Natural killer cell treated with Interleukin-12 subunit alpha and Interleukin-12 subunit beta and Interleukin-15 and Interleukin-18, amount 100 ng/mL, for 72 hours (primary cell): ENCODE results near the gene MYT1. TPM values are rescaled to one million over a fixed set of nuclear protein-coding genes. Genes with fewer than 3 reads are reported as not detected.

Source experiments
- ATAC-seq, 2 donors: fragments of 150-1000 bp; cut with Tn5 transposase in 1 of 2; sonication (Bioruptor Pico), chemical (Tn5 transposase) in 1 of 2; 2 replicates each; pipeline ENCODE4 v1.10.0; 2021
- DNase-seq: peaks from one replicate; pipeline ENCODE4 v3.0.0; 2022; ENCODE audit warnings: low spot score
- H3K27ac Mint-ChIP-seq, 2 donors: 1 replicate in 1 of 2; 2 replicates in 1 of 2; pipeline ENCODE4 v1.8.0; 2022; ENCODE audit warnings: mixed read lengths in 2 of 2, mild to moderate bottlenecking in 1 of 2, moderate library complexity in 1 of 2
- H3K27me3 Mint-ChIP-seq, 2 donors: 1 replicate in 1 of 2; 2 replicates in 1 of 2; pipeline ENCODE4 v1.8.0; 2022; ENCODE audit warnings: mixed read lengths in 2 of 2
- H3K36me3 Mint-ChIP-seq: one replicate; pipeline ENCODE4 v1.8.0; 2022; ENCODE audit warnings: mixed read lengths
- H3K4me1 Mint-ChIP-seq, 2 donors: 1 replicate in 1 of 2; 2 replicates in 1 of 2; pipeline ENCODE4 v1.8.0; 2022; ENCODE audit warnings: low read depth in 2 of 2, mixed read lengths in 2 of 2, mild to moderate bottlenecking in 1 of 2
- H3K4me3 Mint-ChIP-seq: one replicate; pipeline ENCODE4 v1.8.0; 2022; ENCODE audit warnings: mixed read lengths
- H3K9me3 Mint-ChIP-seq: 2 replicates; pipeline ENCODE4 v1.8.0; 2022; ENCODE audit warnings: mixed read lengths
- total RNA-seq, 2 donors: library from RNA; stranded (reverse); gene quantifications; one replicate each; pipeline ENCODE4 v1.2.3, GENCODE V29; 2022

MYT1 gene
- total RNA-seq, 2 donors from 2014 or later, result not detected

DNA sequence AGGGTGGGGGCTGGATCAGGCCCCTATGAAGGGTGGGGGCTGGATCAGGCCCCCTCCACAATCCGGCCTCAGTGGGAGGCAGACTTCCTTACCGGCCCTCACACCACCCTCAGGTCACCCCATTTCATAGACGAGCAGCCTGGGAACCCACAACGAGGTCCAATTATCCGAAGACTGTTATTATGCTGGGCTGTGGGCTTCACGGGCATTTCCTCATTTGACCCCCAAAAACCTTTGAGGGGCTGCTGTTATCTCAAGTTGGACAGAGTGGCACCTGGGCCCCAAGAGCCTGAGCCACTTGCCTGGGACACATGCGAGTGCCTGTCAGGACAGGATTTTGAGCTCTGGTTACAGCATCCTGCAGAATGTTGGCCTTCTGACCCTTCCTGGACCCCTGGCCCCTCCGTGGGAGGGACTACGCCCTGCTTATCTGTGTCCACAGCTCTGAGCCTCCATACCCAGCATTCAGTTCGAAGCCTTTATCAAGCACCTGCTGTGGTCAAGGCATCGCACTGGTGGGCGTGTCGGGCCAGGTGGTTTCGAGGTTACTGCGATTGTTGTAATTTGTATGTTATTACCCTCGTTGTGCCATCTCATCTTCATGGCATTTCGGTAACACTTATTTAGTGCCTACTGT, 56.8 kb downstream of the MYT1 start:
- Mint-ChIP-seq H3K27ac (no peak overlapping the region), H3K36me3 (no peaks in the 10 kb centered on the region), H3K27me3 (peaks cover 0 to 2% of the 10 kb centered on the region in 2 donors), H3K9me3 (no peaks in the 10 kb centered on the region), H3K4me3 (no peak overlapping the region), H3K4me1 (peaks cover 4 to 5% of the 10 kb centered on the region in 2 donors)
- ATAC-seq (no peak), DNase-seq (no peak)

DNA sequence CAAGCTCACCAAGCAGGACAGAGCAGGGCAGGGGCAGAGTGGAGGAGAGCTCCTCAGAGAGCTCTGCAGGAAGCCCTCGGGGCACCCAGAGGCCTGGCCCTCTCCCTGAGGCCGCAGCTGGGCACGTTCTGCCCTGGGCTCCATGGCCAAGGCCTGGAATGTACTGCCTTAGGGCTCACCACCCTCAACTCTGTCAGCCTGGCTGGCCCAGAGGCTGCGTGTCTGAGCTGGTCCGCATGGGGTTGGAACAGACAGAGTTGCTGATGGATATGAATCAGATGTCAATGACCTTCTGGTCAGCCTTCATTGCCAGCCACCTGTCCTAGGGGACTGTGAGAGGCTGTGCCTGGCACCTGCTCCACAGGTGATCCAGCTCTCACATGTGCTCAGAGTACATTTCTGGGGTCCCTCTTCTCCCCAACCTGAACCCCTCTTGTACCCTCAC, 58.1 kb downstream of the MYT1 start:
- Mint-ChIP-seq H3K4me1 (peaks cover 4 to 5% of the 10 kb centered on the region in 2 donors), H3K27me3 (peaks cover 0 to 2% of the 10 kb centered on the region in 2 donors), H3K27ac (no peak overlapping the region), H3K4me3 (no peak overlapping the region), H3K36me3 (no peaks in the 10 kb centered on the region), H3K9me3 (no peaks in the 10 kb centered on the region)
- DNase-seq (no peak), ATAC-seq (no peak)

DNA sequence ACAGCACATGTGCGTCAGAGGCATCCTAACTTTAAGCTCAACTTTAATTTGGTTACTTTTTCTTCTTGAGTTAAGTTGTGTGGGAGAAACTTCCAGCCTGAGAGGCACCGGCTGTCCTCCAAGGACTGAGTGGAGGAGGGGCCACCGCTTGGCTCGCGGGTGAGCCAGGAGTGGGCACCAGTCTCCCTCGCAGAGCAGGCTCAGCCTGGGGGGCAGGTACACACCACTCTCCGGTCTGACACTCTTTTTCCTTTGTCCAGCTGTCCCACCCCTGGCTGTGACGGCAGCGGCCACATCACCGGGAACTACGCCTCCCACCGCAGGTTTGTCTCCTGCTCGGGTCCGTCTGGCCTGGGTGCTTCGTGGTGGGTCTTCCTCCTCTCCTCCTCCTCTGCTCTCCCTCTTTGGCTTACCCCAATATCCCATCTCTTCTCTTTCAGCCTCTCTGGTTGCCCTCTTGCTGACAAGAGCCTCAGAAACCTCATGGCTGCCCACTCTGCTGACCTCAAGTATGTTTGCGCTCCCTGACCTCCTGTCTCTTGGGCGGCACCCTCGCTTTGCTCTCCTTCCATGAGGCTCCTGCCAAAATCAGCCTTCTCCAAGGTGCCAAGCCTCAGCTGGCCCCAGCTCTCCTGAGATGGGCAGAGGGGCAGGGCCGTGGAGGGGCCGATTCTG, 58.7 kb downstream of the MYT1 start:
- peaks cover 4 to 5% of the 10 kb centered on the region in 2 donors for H3K4me1 Mint-ChIP-seq
- DNase-seq (no peak), ATAC-seq (no peak)
- peaks cover 0 to 3% of the 10 kb centered on the region in 2 donors for H3K27me3 Mint-ChIP-seq
- H3K27ac Mint-ChIP-seq, result no peak overlapping the region
- no peaks in the 10 kb centered on the region for H3K36me3 Mint-ChIP-seq
- no peaks in the 10 kb centered on the region for H3K9me3 Mint-ChIP-seq
- no peak overlapping the region for H3K4me3 Mint-ChIP-seq

GRCh38 chr20:64223526-64224067, 59.3 kb downstream of the MYT1 start:
- DNase-seq (no peak), ATAC-seq (no peak)
- no peak overlapping the region for H3K4me3 Mint-ChIP-seq
- peaks cover 4 to 5% of the 10 kb centered on the region in 2 donors for H3K4me1 Mint-ChIP-seq
- no peaks in the 10 kb centered on the region for H3K36me3 Mint-ChIP-seq
- H3K27me3 Mint-ChIP-seq, result peaks cover 0 to 6% of the 10 kb centered on the region in 2 donors
- H3K9me3 Mint-ChIP-seq, result no peaks in the 10 kb centered on the region
- no peak overlapping the region for H3K27ac Mint-ChIP-seq

DNA sequence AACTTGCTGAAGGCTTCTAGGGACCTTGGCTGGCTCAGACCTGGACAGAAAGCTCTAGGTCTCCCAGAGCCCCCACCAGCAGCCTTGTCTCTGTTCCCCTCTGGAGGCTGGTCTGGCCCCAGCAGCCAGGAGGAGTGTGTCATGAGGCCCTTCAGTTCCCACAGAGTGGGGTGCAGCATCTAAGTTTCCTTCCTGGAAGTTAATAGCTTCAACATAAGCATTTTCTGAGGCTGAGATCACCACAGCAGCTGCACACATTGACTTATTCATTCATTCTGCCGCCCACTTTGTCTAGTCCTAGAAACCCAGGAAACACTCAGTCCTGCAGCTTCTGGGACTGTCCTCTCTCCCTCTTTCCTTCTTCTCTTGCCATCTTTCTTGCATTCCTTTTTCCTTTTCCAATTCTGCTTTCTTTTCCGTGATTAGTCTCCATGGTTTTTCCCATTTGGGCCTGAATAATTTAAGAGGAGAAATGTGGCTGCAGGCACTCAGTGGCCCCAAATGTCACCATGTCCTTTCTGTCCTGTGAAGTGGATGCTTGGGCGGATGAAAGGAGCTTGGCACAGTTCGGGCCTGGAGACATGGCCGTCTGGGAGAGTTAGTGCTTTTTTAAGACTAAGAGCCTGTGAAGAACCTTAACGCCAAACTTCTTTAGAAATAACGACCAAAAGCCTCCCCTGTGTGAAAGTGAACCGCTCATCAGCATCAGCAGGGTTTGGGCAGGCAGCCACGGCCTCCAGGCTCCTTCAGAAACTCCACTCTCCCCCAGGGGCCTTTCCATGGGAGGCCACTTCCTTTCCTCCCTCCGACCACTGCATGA, 60.3 kb downstream of the MYT1 start:
- Mint-ChIP-seq H3K9me3 (no peaks in the 10 kb centered on the region), H3K4me1 (no peaks in the 10 kb centered on the region), H3K4me3 (no peak overlapping the region), H3K36me3 (no peaks in the 10 kb centered on the region), H3K27me3 (peaks cover 0 to 4% of the 10 kb centered on the region in 2 donors), H3K27ac (no peak overlapping the region)
- ATAC-seq (no peak), DNase-seq (no peak)

DNA sequence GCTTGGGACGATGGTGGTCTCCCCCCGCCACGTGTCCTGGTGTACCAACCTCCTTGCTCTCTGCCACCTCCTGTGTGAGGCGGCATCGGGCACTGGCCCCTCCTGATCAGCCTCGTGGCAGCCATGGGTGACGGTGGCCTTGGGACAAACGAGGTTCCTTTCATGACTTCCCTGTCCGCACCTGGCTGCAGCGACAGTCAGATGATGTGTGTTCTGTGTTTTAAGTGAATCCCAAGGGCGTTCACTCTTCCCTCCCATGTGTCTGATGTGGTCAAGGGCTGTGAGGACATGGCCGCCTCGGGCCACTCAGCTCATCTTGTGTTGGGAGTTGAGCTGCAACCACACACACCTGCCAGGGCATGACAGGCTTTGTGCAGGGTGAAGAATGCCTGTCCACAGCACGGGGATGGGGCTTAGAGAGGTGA, 60.9 kb downstream of the MYT1 start:
- Mint-ChIP-seq H3K27me3 (peaks cover 0 to 4% of the 10 kb centered on the region in 2 donors), H3K4me3 (no peak overlapping the region), H3K4me1 (no peaks in the 10 kb centered on the region), H3K27ac (no peak overlapping the region), H3K9me3 (no peaks in the 10 kb centered on the region), H3K36me3 (no peaks in the 10 kb centered on the region)
- ATAC-seq (no peak), DNase-seq (no peak)

DNA sequence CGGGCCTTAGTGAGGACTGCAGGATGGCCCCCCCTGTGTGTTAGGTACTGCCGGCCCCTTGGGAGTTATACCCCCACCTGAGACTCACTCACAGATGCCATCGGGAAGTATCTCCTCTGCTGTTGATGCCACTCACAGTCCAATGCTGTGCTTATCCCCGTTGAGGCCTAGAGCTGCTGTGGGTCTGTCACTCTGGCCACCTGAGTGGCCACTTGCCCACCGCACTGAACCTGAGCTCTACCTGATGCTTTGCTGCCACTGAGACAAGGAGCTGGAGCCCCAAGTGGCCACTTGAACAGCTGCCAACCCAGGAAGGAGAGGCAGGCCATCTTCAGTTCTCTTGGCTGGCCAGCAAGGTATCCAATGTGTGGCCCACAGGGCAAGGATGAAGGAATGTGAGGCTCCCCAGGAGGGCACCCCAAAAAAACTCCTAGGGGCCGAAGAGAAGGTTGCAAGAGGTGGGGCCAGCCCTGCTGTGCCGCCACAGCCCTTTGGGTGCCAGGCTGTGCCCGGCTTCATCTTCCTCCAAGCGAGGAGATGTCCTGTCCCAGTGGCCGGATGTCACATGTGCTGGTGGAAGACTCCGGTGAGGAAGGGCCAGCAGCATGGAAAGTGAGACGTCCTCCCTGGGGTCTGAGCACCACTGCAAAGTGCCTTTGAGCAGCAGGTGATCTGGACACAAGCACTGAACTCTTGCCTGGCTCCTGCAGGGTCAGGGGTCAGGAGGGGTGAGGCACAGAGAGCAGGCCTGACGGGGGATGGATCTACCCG, 61.8 kb downstream of the MYT1 start:
- Mint-ChIP-seq H3K4me1 (no peaks in the 10 kb centered on the region), H3K27ac (no peak overlapping the region), H3K27me3 (peaks cover 0 to 4% of the 10 kb centered on the region in 2 donors), H3K4me3 (no peak overlapping the region), H3K36me3 (no peaks in the 10 kb centered on the region), H3K9me3 (no peaks in the 10 kb centered on the region)
- DNase-seq (no peak), ATAC-seq (no peak)

DNA sequence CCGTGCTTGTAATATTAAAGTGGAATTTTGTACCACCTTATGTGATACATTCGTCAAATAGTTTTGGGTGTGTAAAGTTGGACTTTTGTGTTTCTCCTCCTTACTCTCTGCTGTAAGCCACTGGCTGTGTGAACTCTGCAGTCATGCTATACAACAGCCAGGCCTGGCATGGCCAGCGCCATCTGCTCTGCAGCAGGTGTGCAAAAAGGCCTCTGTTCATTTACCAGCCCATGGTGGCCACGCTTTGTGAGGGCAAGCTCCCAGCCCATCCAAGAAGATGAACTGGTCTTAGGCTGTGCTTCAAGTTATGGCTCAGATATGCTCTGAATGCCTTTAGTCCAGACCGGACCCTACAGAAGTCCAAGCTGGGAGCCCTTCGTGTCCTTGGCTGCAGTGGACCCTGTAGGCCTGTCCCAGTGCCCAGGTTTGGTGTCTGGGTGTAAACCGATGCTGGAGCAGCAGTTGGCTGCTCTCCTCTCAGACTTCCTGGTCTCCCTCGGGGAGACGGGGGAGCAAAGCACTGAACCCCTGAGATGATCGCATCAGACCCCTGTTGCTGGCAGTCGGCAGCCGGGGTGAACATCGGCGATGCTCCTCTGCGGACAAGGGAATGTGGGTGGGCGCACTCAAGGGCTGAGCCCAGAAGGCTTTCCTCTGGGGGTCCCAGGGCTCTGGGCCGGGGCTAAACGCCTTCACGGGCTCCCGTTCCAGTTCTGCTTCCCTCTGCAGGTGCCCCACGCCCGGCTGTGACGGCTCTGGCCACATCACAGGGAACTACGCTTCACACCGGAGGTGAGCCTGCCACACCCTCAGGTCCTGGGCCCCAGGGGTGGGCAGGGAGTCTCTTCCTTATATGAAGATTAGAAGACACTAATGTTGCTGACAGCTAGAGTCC, 62.7 kb downstream of the MYT1 start:
- no peak overlapping the region for H3K27ac Mint-ChIP-seq
- no peaks in the 10 kb centered on the region for H3K36me3 Mint-ChIP-seq
- ATAC-seq (no peak), DNase-seq (no peak)
- H3K4me1 Mint-ChIP-seq, result no peaks in the 10 kb centered on the region
- peaks cover 0 to 4% of the 10 kb centered on the region in 2 donors for H3K27me3 Mint-ChIP-seq
- no peak overlapping the region for H3K4me3 Mint-ChIP-seq
- no peaks in the 10 kb centered on the region for H3K9me3 Mint-ChIP-seq

DNA sequence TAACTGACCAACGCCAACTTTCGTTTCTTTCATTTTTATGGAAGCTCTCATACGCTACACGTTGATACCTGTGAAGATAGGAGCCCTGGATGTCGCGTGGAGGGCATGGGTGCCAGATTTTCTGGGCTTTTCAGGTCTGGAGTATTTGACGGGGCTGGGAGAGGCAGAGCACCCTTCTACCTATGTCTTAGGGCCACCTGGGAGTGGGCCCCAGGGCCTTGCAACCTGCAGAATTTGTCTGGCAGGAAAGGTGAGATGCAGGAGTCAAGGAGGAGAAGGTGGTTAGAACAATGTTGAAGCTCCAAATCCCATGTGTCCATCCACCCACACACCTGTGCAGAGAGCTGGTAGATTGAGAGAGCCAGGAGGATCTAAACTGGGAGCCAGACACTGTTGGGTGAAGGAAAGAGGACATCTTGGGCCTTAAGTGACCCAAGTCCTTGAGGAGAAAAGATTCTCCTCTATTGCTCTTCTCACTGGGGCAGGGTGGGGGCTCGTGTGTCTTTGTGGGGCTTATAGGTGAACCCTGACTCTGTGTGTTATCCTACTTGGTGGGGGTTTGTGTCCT, 63.9 kb downstream of the MYT1 start:
- Mint-ChIP-seq H3K9me3 (no peaks in the 10 kb centered on the region), H3K27ac (no peak overlapping the region), H3K4me3 (no peak overlapping the region), H3K4me1 (no peaks in the 10 kb centered on the region), H3K27me3 (peaks cover 0 to 4% of the 10 kb centered on the region in 2 donors), H3K36me3 (no peaks in the 10 kb centered on the region)
- DNase-seq (no peak), ATAC-seq (no peak)

GRCh38 chr20:64228751-64229506, 64.7 kb downstream of the MYT1 start:
- no peak overlapping the region for H3K4me3 Mint-ChIP-seq
- H3K36me3 Mint-ChIP-seq, result no peaks in the 10 kb centered on the region
- H3K4me1 Mint-ChIP-seq, result no peaks in the 10 kb centered on the region
- ATAC-seq (no peak), DNase-seq (no peak)
- peaks cover 0 to 4% of the 10 kb centered on the region in 2 donors for H3K27me3 Mint-ChIP-seq
- H3K9me3 Mint-ChIP-seq, result no peaks in the 10 kb centered on the region
- H3K27ac Mint-ChIP-seq, result no peak overlapping the region

DNA sequence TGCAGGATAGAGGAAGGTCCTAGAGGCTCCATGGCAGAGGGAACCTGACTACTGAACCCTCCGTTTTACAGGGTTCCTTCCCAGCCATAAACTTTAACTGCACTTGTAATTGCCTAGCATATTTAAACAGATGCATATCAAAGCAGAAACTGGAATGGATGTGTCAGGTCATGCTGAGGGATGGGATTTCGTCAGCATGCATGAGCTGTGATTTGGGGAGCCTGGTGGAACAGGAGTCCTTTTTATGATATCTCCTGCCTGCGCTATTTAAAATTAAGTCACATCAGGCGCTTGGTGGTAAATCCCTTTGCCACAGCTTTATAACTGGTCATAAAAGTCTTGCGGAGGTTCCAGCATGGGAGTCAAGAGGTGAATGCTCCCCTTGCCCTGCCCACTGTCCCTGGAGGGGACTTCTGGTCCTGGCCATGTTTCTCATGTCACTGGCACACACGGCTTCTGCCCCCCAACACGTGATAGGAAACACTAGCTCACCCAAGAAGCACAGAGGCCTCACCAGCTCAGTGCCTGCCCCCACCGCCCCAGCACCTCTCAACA, 65.3 kb downstream of the MYT1 start:
- H3K27ac Mint-ChIP-seq, result no peak overlapping the region
- no peak for ATAC-seq
- H3K9me3 Mint-ChIP-seq, result no peaks in the 10 kb centered on the region
- H3K36me3 Mint-ChIP-seq, result no peaks in the 10 kb centered on the region
- no peaks in the 10 kb centered on the region for H3K4me1 Mint-ChIP-seq
- peaks cover 0 to 4% of the 10 kb centered on the region in 2 donors for H3K27me3 Mint-ChIP-seq
- DNase-seq, result no peak
- no peak overlapping the region for H3K4me3 Mint-ChIP-seq
